Type B pancreatic cell (in vitro differentiated cells): Measurements from ENCODE around the gene ETV6. TPM values are rescaled to one million over a fixed set of nuclear protein-coding genes. Genes with fewer than 3 reads are reported as not detected.

Experiments used
- DNase-seq: peaks from one replicate; pipeline ENCODE4 v3.0.0; 2021; ENCODE audit warnings: mixed read lengths; ENCODE audit not compliant: unreplicated experiment; ENCODE audit errors: extremely low spot score
- H3K27ac Mint-ChIP-seq: 2 replicates; pipeline ENCODE4 v1.8.0; 2021; ENCODE audit warnings: mild to moderate bottlenecking, mixed read lengths
- H3K27me3 Mint-ChIP-seq: 2 replicates; pipeline ENCODE4 v1.8.0; 2021; ENCODE audit warnings: mixed read lengths
- H3K36me3 Mint-ChIP-seq: 2 replicates; pipeline ENCODE4 v1.8.0; 2021; ENCODE audit warnings: mixed read lengths
- H3K4me1 Mint-ChIP-seq: one replicate; pipeline ENCODE4 v1.8.0; 2021; ENCODE audit warnings: mixed read lengths; ENCODE audit not compliant: unreplicated experiment
- H3K4me3 Mint-ChIP-seq: 2 replicates; pipeline ENCODE4 v1.8.0; 2021; ENCODE audit warnings: mild to moderate bottlenecking, mixed read lengths
- H3K9me3 Mint-ChIP-seq: 2 replicates; pipeline ENCODE4 v1.8.0; 2021; ENCODE audit warnings: mixed read lengths
- CTCF ChIP-seq: fragments of 200-600 bp; sonication (generic); conservative IDR thresholded peaks from 2 replicates; pipeline ENCODE4 v1.5.0; 2021; ENCODE audit warnings: antibody characterized with exemption, mild to moderate bottlenecking
- total RNA-seq: library from RNA; stranded (reverse); gene quantifications from 2 replicates; pipeline ENCODE4 v1.2.1, GENCODE V29; 2021; ENCODE audit warnings: low replicate concordance

ETV6 gene
- total RNA-seq, 1 donor from 2014 or later, result 26.5 TPM

- Mint-ChIP-seq H3K4me3 (no peak overlapping the region), H3K9me3 (peaks cover 9% of the 10 kb centered on the region), H3K27me3 (no peaks in the 10 kb centered on the region), H3K27ac (no peak overlapping the region), H3K4me1 (no peaks in the 10 kb centered on the region), H3K36me3 (peaks cover 36% of the 10 kb centered on the region)
- no peak for TF ChIP-seq CTCF
- no peak for DNase-seq
Measured at GRCh38 chr12:11787437-11787836, 138.0 kb downstream of the ETV6 start.

GRCh38 chr12:11787933-11788849 is 138.7 kb downstream of the ETV6 start:
- TF ChIP-seq CTCF, result no peak
- no peak for DNase-seq
- Mint-ChIP-seq H3K36me3 (peaks cover 30% of the 10 kb centered on the region), H3K4me1 (peaks cover under 1% of the 10 kb centered on the region), H3K4me3 (no peak overlapping the region), H3K9me3 (peaks cover 9% of the 10 kb centered on the region), H3K27ac (no peak overlapping the region), H3K27me3 (no peaks in the 10 kb centered on the region)

- Mint-ChIP-seq H3K9me3 (peaks cover 13% of the 10 kb centered on the region), H3K4me3 (peak overlapping the region; percentile 3), H3K4me1 (peaks cover 30% of the 10 kb centered on the region), H3K27ac (peak overlapping the region; percentile 30), H3K36me3 (peaks cover 40% of the 10 kb centered on the region), H3K27me3 (no peaks in the 10 kb centered on the region)
- DNase-seq, result no peak
- no peak for TF ChIP-seq CTCF
Measured at GRCh38 chr12:11793921-11794710, 144.6 kb downstream of the ETV6 start.

GRCh38 chr12:11794751-11795150 is 145.3 kb downstream of the ETV6 start:
- Mint-ChIP-seq H3K4me3 (peak overlapping the region; percentile 8), H3K27ac (peak overlapping the region; percentile 30), H3K36me3 (peaks cover 35% of the 10 kb centered on the region), H3K27me3 (no peaks in the 10 kb centered on the region), H3K9me3 (peaks cover 13% of the 10 kb centered on the region), H3K4me1 (peaks cover 30% of the 10 kb centered on the region)
- TF ChIP-seq CTCF, result no peak
- no peak for DNase-seq

GRCh38 chr12:11795192-11795912 is 145.9 kb downstream of the ETV6 start:
- Mint-ChIP-seq H3K36me3 (peaks cover 35% of the 10 kb centered on the region), H3K4me1 (peaks cover 30% of the 10 kb centered on the region), H3K9me3 (peaks cover 13% of the 10 kb centered on the region), H3K27ac (peak overlapping the region; percentile 93), H3K4me3 (peak overlapping the region; percentile 57), H3K27me3 (no peaks in the 10 kb centered on the region)
- no peak for TF ChIP-seq CTCF
- DNase-seq, result no peak
